Epidermal melanocyte (primary cell): Measurements from ENCODE around the gene KDM6A.
"Not testable (repeated sequence)": the region's sequence is repeated elsewhere in the genome, so short reads cannot be mapped to it uniquely, and the experiment has no call there.

Source experiments
- DNase-seq: peaks from one replicate; pipeline ENCODE4 v3.0.0; 2011; ENCODE audit warnings: low spot score; ENCODE audit not compliant: insufficient read length

KDM6A gene

GRCh38 chrX:44961817-44962607 lies 89.0 kb downstream of the KDM6A start:
- no peak for DNase-seq

- DNase-seq = no peak
Measured at GRCh38 chrX:44962944-44963343, 90.0 kb downstream of the KDM6A start.

GRCh38 chrX:44967221-44967620 lies 94.2 kb downstream of the KDM6A start:
- no peak for DNase-seq

GRCh38 chrX:44970709-44971108 lies 97.7 kb downstream of the KDM6A start:
- no peak for DNase-seq

GRCh38 chrX:44971674-44972073 lies 98.7 kb downstream of the KDM6A start:
- DNase-seq = no peak

GRCh38 chrX:44972132-44972531 lies 99.1 kb downstream of the KDM6A start:
- no peak for DNase-seq

GRCh38 chrX:44973420-44973932 lies 100.5 kb downstream of the KDM6A start:
- DNase-seq = no peak

- no peak for DNase-seq
Measured at GRCh38 chrX:44974451-44974850, 101.5 kb downstream of the KDM6A start.

- no peak for DNase-seq
Measured at GRCh38 chrX:44975666-44976263, 102.8 kb downstream of the KDM6A start.

- DNase-seq = no peak
Measured at GRCh38 chrX:44978976-44979375, 106.0 kb downstream of the KDM6A start.

- DNase-seq = no peak
Measured at GRCh38 chrX:44980403-44980802, 107.4 kb downstream of the KDM6A start.

GRCh38 chrX:44980883-44981282 lies 107.9 kb downstream of the KDM6A start:
- DNase-seq = no peak

- no peak for DNase-seq
Measured at GRCh38 chrX:44989995-44990770, 117.2 kb downstream of the KDM6A start.

GRCh38 chrX:44992775-44993174 lies 119.8 kb downstream of the KDM6A start:
- no peak for DNase-seq

- no peak for DNase-seq
Measured at GRCh38 chrX:44996277-44996676, 123.3 kb downstream of the KDM6A start.

- no peak for DNase-seq
Measured at GRCh38 chrX:44997282-44997812, 124.4 kb downstream of the KDM6A start.

- no peak for DNase-seq
Measured at GRCh38 chrX:44997888-44998287, 124.9 kb downstream of the KDM6A start.

- not testable (repeated sequence) for DNase-seq
Measured at GRCh38 chrX:44999237-44999636, 126.2 kb downstream of the KDM6A start.

- DNase-seq = not testable (repeated sequence)
Measured at GRCh38 chrX:44999872-45000271, 126.9 kb downstream of the KDM6A start.

- no peak for DNase-seq
Measured at GRCh38 chrX:45001048-45001447, 128.1 kb downstream of the KDM6A start.

- no peak for DNase-seq
Measured at GRCh38 chrX:45003085-45003484, 130.1 kb downstream of the KDM6A start.
